ENCODE measurements around the gene CAST. TPM values are rescaled to one million over a fixed set of nuclear protein-coding genes. Genes with fewer than 3 reads are reported as not detected.

CAST gene
- total and polyA plus RNA-seq, 8 donors: 26.5 to 100 (median 63.6) TPM

DNA sequence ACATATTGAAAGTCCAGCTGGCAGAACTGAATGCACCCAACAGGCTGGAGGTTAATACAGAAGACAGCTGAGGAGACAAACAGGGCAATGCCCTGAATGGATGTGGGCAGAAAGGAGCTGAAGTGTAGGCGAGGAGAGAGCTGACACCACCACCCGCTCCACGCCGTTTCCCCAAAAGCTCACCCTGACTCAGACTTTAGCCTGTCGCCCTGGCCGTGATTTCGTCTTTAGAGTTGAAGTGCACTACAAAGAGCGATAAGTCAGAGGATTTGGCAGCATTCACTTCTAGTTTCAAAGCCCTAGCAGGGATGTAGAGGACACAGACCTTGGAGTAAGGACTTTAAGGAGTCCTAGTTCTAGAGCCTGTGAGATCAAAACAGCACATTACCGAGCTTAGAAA lies 147.7 kb downstream of the CAST start:
- intact Hi-C loops (cut with DNase I): no loop called here
- H3K36me3 ChIP-seq: no peaks in the 10 kb centered on the region
- no peak overlapping the region for H3K4me3 ChIP-seq
- H3K27me3 ChIP-seq: no peaks in the 10 kb centered on the region
- WGBS, 2 donors: 94% methylated on average over 9 of the region's 9 CpGs
- H3K9me3 ChIP-seq: no peaks in the 10 kb centered on the region
- H3K4me1 ChIP-seq: peaks cover 0 to 15% (median 3%) of the 10 kb centered on the region in 3 donors
- H3K27ac ChIP-seq: no peak overlapping the region
- TF ChIP-seq, protein P1, sequence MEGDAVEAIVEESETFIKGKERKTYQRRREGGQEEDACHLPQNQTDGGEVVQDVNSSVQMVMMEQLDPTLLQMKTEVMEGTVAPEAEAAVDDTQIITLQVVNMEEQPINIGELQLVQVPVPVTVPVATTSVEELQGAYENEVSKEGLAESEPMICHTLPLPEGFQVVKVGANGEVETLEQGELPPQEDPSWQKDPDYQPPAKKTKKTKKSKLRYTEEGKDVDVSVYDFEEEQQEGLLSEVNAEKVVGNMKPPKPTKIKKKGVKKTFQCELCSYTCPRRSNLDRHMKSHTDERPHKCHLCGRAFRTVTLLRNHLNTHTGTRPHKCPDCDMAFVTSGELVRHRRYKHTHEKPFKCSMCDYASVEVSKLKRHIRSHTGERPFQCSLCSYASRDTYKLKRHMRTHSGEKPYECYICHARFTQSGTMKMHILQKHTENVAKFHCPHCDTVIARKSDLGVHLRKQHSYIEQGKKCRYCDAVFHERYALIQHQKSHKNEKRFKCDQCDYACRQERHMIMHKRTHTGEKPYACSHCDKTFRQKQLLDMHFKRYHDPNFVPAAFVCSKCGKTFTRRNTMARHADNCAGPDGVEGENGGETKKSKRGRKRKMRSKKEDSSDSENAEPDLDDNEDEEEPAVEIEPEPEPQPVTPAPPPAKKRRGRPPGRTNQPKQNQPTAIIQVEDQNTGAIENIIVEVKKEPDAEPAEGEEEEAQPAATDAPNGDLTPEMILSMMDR (IDR thresholded peaks at IDR 0.05): no peak
- DNase-seq (no peak), FAIRE-seq (no peak), ATAC-seq (no peak)

DNA sequence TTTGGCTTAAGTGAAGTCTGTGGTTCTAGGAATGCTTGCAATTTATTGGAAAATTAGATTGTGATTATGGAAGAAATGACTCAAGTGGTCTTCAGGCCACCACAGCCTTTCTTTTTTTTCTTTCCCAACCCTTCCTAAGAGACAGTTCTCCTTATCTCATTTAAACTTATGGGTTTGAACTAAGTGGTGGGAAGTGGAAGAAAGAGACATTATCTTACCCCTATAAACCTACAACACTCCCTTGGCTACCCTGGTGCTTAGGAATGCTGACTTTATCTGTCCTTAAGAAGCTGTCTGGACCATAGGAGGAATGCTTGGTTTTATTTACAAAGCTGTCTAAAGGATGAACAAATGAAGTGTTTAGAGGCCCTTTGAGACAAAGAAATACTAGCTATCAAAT lies 150.7 kb downstream of the CAST start:
- H3K9me3 ChIP-seq: no peaks in the 10 kb centered on the region
- no peak overlapping the region for H3K27ac ChIP-seq
- no peak for FAIRE-seq

DNA sequence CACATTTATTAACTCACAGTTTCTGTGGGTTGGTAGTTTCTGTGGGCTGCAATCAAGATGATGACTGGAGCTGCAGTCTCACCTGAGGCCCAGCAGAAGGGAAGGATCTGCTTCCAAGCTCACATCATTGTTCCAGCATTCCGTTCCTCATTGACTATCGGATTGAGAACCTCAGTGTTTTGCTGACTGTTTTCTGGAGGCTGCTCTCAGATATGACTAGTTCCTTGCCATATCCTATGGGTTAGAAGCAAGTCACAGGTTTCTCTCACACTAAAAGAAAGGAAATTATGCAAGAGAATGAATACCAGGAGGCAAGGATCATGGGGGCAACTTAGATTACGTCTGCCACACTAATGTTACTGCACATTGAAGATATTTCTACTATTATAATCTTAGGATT lies 151.9 kb downstream of the CAST start:
- H3K27ac ChIP-seq: no peak overlapping the region
- H3K36me3 ChIP-seq: no peaks in the 10 kb centered on the region
- intact Hi-C loops (cut with DNase I): no loop called here
- no peaks in the 10 kb centered on the region for H3K27me3 ChIP-seq
- H3K9me3 ChIP-seq: no peaks in the 10 kb centered on the region
- no peak overlapping the region for H3K4me3 ChIP-seq
- DNase-seq: no peak
- no peak for FAIRE-seq
- no peaks in the 10 kb centered on the region for H3K4me1 ChIP-seq
- TF ChIP-seq, protein P1 (IDR thresholded peaks at IDR 0.05): no peak
- no peak for ATAC-seq
- WGBS, 2 donors: 87 to 91% methylated on average over 3 of the region's 3 CpGs

More for the DNA sequence above, 150.7 kb downstream of the CAST start:
- no peaks in the 10 kb centered on the region for H3K27me3 ChIP-seq
- no peaks in the 10 kb centered on the region for H3K36me3 ChIP-seq
- no peak for DNase-seq
- intact Hi-C loops (cut with DNase I): no loop called here
- ATAC-seq: no peak
- H3K4me3 ChIP-seq: no peak overlapping the region
- peaks cover 0 to 4% (median 0%) of the 10 kb centered on the region in 3 donors for H3K4me1 ChIP-seq
- TF ChIP-seq, protein P1 (IDR thresholded peaks at IDR 0.05): no peak

DNA sequence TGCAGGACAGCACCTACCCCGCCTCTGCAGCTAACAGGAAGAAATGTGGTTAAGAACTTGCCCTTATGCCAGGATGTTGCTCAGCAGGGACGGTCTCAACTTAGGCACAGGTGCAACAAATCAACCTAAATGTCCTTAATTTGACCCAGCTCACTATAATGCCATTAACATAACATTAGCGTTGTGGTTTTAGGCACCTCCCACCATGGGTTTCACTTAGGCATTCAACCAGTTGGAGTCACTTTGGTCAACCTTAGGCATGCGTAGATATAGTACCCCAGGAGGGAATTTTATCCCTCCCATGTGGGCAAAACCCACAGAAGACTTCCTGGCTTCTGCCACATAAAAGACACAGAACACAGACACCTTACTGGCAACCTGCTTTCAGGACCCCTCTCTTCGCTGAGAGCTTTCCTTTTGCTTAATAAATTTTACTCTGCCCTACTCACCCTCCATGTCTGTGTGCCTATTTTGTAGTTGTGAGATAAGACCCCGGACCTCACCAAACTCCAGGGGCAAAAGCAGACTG lies 154.3 kb downstream of the CAST start:
- H3K9me3 ChIP-seq: no peaks in the 10 kb centered on the region
- H3K4me3 ChIP-seq: no peak overlapping the region
- H3K27me3 ChIP-seq: no peaks in the 10 kb centered on the region
- TF ChIP-seq, protein P1 (IDR thresholded peaks at IDR 0.05): no peak
- intact Hi-C loops (cut with DNase I): no loop called here
- DNase-seq: no peak
- ATAC-seq: peak in 1 of 4 donors; percentile 17
- no peaks in the 10 kb centered on the region for H3K4me1 ChIP-seq
- WGBS, 2 donors: 74 to 78% methylated on average over 6 of the region's 6 CpGs
- no peak for FAIRE-seq
- no peaks in the 10 kb centered on the region for H3K36me3 ChIP-seq
- no peak overlapping the region for H3K27ac ChIP-seq

DNA sequence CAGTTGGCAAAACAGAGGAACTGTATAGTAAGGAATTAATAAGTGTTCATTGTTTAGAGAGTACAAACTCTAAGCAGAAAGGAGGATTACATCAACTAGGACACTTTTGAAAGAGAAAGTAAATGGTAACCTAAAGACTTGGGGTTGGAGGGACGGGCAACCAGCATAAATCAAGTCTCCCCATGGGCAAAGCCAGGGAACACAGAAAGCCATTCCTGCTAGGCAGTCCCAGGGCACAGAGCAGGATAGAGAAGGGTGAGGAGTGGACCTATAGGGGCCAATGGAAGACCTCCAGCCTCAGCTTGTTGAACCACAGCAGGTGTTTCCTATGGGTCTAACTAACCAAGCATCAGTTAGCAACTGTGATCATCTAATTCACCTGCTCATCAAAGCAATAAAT lies 154.8 kb downstream of the CAST start:
- WGBS, 2 donors: 83 to 95% methylated on average over 1 of the region's 1 CpG
- Histone ChIP-seq H3K9me3 (no peaks in the 10 kb centered on the region), H3K36me3 (no peaks in the 10 kb centered on the region), H3K4me3 (no peak overlapping the region), H3K27ac (no peak overlapping the region), H3K27me3 (no peaks in the 10 kb centered on the region), H3K4me1 (no peaks in the 10 kb centered on the region)
- no peak for ATAC-seq
- FAIRE-seq: no peak
- no peak for DNase-seq
- TF ChIP-seq, protein P1 (IDR thresholded peaks at IDR 0.05): no peak
- intact Hi-C loops (cut with DNase I): no loop called here

Measured in pancreas (tissue), 10 donors.